Suprapubic skin (tissue), 4 donors: ENCODE measurements around the gene POLR2A. TPM values are rescaled to one million over a fixed set of nuclear protein-coding genes. Genes with fewer than 3 reads are reported as not detected.
A peak's percentile ranks its signal among the peaks of the same experiment; 100 is the strongest.

Experiments
- DNase-seq, 2 donors: peaks; one replicate each; pipeline ENCODE4 v3.0.0-alpha.2; 2019; ENCODE audit warnings: low spot score in 2 of 2
- H3K27ac ChIP-seq: fragments of 200-600 bp; sonication (generic); one replicate; pipeline ENCODE4 v1.5.1; 2019
- H3K27me3 ChIP-seq: fragments of 200-600 bp; sonication (generic); one replicate; pipeline ENCODE4 v1.5.1; 2019
- H3K36me3 ChIP-seq: fragments of 200-600 bp; sonication (generic); one replicate; pipeline ENCODE4 v1.5.1; 2019
- H3K4me1 ChIP-seq: fragments of 200-600 bp; sonication (generic); one replicate; pipeline ENCODE4 v1.5.1; 2019
- H3K4me3 ChIP-seq: fragments of 200-600 bp; sonication (generic); one replicate; pipeline ENCODE4 v1.5.1; 2019; ENCODE audit warnings: mild to moderate bottlenecking
- H3K9me3 ChIP-seq: fragments of 200-600 bp; sonication (generic); one replicate; pipeline ENCODE4 v1.5.1; 2019
- EP300 ChIP-seq: sonication (generic); formaldehyde crosslinking; IDR thresholded peaks from one replicate; pipeline ENCODE4 v1.6.1; 2017; ENCODE audit warnings: antibody characterized with exemption
- POLR2A ChIP-seq, 2 donors: fragments of 450-650 bp; IDR thresholded peaks; one replicate each; pipeline ENCODE4 v1.6.1; 2017; ENCODE audit warnings: antibody characterized with exemption in 2 of 2, mild to moderate bottlenecking in 2 of 2, moderate library complexity in 2 of 2
- POLR2AphosphoS5 ChIP-seq, 3 donors: sonication (generic); formaldehyde crosslinking; IDR thresholded peaks; one replicate each; pipeline ENCODE4 v1.6.1; 2017; ENCODE audit warnings: antibody characterized with exemption in 3 of 3
- WGBS: methylation state at CpG from one replicate; pipeline ENCODE4 v1.1.5; 2018; 5-methylcytosine and 5-hydroxymethylcytosine counted together
- total RNA-seq, 4 donors: library from RNA; depleted of rRNA; stranded (reverse); fragments of >200 nt; gene quantifications; one replicate each; pipeline ENCODE4 v1.1.0, GENCODE V29; 2016
- TF ChIP-seq, protein P1 (sequence below), 2 donors: fragments of 200-600 bp in 1 of 2; fragments of 450-650 bp in 1 of 2; sonication (generic) in 1 of 2; IDR thresholded peaks; one replicate each; pipeline ENCODE4 v1.5.1; 2016 to 2019; ENCODE audit warnings: antibody characterized with exemption in 2 of 2, mild to moderate bottlenecking in 1 of 2, moderate library complexity in 1 of 2

The POLR2A gene
- total RNA-seq, 4 donors from 2014 or later = 104 to 194 (median 140) TPM

DNA sequence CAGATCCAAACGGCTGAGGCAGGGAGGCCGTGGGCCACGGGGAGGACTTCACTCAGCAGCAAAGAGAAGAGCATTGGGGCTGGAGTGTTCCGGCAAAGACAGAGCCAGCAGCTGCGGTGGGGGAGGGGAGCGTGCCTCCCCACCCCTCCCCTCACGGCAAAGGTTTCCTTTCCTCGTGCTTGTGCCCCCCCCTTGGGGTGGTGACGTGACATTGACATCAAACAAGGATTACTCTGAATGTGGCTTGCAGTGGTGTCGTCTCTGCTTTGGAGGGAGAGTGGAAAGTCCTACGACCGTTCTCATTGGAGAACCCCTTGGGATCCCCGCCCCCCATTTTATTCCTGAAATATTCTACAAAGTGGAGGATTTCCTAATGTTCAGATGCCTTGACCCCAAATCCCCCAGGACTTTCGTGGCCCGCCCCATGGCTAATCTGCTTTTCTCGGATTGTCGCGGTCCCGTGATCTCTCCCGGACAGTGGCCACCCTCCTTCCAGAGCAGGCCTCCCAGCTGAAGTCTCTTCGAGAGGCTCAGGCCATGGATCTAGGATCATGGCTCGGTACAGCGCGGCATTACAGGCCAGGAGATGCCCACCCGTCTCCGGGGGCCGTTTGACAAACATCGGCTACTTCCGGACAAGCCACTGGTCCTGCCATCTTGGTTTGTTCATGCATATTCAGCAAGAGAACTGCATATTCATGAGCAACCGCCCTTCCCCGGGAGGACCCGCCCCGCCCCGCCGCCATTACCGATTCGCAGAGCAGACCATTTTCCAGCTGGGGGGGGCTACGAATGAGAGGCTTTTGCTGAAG lies 705 bp upstream of the POLR2A start:
- peak; percentile 98 to 99 for DNase-seq
- peaks cover 64% of the 10 kb centered on the region for H3K4me1 ChIP-seq
- H3K4me3 ChIP-seq = peak overlapping the region; percentile 67
- TF ChIP-seq POLR2A (IDR thresholded peaks at IDR 0.05) = peak in 1 of 2 donors; percentile 69
- peak; percentile 55 for TF ChIP-seq EP300
- TF ChIP-seq POLR2AphosphoS5 (IDR thresholded peaks at IDR 0.05) = peak in 2 of 3 donors; percentile 27 to 31
- TF ChIP-seq, protein P1, sequence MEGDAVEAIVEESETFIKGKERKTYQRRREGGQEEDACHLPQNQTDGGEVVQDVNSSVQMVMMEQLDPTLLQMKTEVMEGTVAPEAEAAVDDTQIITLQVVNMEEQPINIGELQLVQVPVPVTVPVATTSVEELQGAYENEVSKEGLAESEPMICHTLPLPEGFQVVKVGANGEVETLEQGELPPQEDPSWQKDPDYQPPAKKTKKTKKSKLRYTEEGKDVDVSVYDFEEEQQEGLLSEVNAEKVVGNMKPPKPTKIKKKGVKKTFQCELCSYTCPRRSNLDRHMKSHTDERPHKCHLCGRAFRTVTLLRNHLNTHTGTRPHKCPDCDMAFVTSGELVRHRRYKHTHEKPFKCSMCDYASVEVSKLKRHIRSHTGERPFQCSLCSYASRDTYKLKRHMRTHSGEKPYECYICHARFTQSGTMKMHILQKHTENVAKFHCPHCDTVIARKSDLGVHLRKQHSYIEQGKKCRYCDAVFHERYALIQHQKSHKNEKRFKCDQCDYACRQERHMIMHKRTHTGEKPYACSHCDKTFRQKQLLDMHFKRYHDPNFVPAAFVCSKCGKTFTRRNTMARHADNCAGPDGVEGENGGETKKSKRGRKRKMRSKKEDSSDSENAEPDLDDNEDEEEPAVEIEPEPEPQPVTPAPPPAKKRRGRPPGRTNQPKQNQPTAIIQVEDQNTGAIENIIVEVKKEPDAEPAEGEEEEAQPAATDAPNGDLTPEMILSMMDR (IDR thresholded peaks at IDR 0.05) = no peak
- H3K36me3 ChIP-seq = no peaks in the 10 kb centered on the region
- H3K9me3 ChIP-seq = no peaks in the 10 kb centered on the region
- no peaks in the 10 kb centered on the region for H3K27me3 ChIP-seq
- peak overlapping the region; percentile 100 for H3K27ac ChIP-seq
- WGBS = under 1% methylated on average over 31 of the region's 38 CpGs

DNA sequence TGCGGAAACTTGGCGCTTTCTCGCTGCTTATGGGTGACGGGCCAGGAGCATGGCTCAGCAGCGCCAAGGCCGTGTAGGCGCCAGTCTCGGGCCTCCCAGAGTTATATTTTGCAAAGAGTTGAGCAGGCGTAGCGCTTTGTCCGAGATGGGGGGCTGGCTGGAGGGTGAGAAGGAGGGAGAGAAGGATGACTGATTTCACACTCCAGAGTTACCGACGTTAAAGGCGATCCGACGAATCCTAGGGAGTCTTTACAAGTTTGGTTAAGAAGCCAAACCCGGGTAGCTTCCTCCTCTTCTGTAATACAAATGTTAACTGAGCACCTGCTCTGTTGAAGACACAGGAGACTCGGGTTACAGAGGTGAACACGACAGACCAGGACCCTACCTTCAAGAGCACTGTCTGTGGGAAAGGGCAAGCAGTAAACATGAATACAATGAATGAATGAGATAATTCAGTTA lies 782 bp downstream of the POLR2A start:
- under 1% methylated on average over 15 of the region's 19 CpGs for WGBS
- H3K27me3 ChIP-seq = no peaks in the 10 kb centered on the region
- DNase-seq = no peak
- no peaks in the 10 kb centered on the region for H3K9me3 ChIP-seq
- H3K4me3 ChIP-seq = peak overlapping the region; percentile 67
- no peaks in the 10 kb centered on the region for H3K36me3 ChIP-seq
- H3K4me1 ChIP-seq = peaks cover 67% of the 10 kb centered on the region
- H3K27ac ChIP-seq = peak overlapping the region; percentile 100
- TF ChIP-seq POLR2A (IDR thresholded peaks at IDR 0.05) (no peak), POLR2AphosphoS5 (IDR thresholded peaks at IDR 0.05) (no peak), EP300 (no peak)
- TF ChIP-seq, protein P1 (IDR thresholded peaks at IDR 0.05) = no peak

DNA sequence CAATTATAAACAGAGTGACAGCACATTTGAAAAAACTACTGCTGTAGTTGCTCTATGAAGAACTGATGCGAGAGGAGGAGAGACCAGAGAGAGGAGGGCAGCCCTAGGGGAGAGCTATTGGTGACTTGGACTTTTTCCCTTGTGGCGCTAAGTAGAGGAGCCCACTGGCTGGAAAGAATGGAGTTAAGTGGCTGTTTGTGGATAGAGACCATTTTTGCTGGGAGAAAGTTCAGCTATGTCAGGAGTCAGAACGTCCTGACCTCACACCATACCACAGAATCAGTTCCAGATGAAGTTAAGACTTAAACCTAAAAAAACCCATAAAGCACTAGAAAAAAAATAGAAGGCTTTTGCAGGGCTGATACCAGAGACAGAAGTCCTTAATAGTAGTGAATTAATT lies 2.0 kb downstream of the POLR2A start:
- DNase-seq = no peak
- H3K36me3 ChIP-seq = no peaks in the 10 kb centered on the region
- no peak overlapping the region for H3K27ac ChIP-seq
- H3K4me1 ChIP-seq = peaks cover 70% of the 10 kb centered on the region
- H3K4me3 ChIP-seq = peak overlapping the region; percentile 67
- no peaks in the 10 kb centered on the region for H3K9me3 ChIP-seq
- no peaks in the 10 kb centered on the region for H3K27me3 ChIP-seq
- TF ChIP-seq, protein P1 (IDR thresholded peaks at IDR 0.05) = no peak
- TF ChIP-seq POLR2A (IDR thresholded peaks at IDR 0.05) = no peak
- no peak for TF ChIP-seq EP300
- TF ChIP-seq POLR2AphosphoS5 (IDR thresholded peaks at IDR 0.05) = no peak
- 22% methylated on average over 3 of the region's 3 CpGs for WGBS

DNA sequence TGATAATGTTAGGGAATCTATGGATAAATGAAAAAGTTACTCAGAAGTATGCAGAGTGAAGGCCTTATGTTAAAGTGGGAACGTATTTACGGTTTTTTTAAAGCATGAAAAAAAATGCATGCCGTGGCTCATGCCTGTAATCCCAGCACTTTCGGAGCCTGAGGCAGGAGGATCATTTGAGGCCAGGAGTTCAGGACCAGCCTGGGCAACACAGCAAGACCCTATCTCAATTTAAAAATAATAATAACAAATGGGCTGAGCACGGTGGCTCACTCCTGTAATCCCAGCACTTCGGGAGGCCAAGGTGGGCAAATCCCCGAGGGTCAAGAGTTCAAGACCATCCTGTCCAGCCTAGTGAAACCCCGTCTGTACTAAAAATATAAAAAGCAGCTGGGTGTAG lies 6.0 kb downstream of the POLR2A start:
- TF ChIP-seq POLR2A (IDR thresholded peaks at IDR 0.05) (no peak), EP300 (no peak), POLR2AphosphoS5 (IDR thresholded peaks at IDR 0.05) (no peak)
- TF ChIP-seq, protein P1 (IDR thresholded peaks at IDR 0.05) = no peak
- 72% methylated on average over 8 of the region's 8 CpGs for WGBS
- no peak overlapping the region for H3K4me3 ChIP-seq
- H3K27ac ChIP-seq = no peak overlapping the region
- no peak for DNase-seq
- peaks cover 49% of the 10 kb centered on the region for H3K4me1 ChIP-seq
- H3K36me3 ChIP-seq = no peaks in the 10 kb centered on the region
- H3K9me3 ChIP-seq = no peaks in the 10 kb centered on the region
- no peaks in the 10 kb centered on the region for H3K27me3 ChIP-seq

DNA sequence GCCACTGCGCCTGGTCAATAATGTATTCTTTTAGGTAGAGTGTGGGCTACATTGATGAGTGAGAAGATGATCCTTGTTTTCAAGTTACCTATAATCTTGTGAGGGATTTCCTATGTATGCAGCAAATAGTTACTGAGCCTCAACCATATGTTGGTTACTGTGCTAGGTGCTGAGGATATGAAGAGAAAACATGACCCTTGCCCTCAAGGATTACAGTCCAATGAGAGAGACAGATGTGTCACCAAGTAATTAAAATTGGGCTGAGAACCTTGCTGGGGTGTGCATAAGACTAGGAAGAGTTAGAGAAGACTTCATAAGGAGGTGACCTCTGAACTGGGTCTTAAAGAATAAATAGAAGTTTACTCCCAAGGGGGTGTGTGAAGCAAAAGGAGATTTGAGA lies 7.4 kb downstream of the POLR2A start:
- DNase-seq = no peak
- Histone ChIP-seq H3K4me1 (peaks cover 36% of the 10 kb centered on the region), H3K27ac (no peak overlapping the region), H3K9me3 (no peaks in the 10 kb centered on the region), H3K36me3 (peaks cover 10% of the 10 kb centered on the region), H3K4me3 (no peak overlapping the region), H3K27me3 (no peaks in the 10 kb centered on the region)
- 100% methylated on average over 1 of the region's 1 CpG for WGBS
- TF ChIP-seq POLR2AphosphoS5 (IDR thresholded peaks at IDR 0.05) (no peak), POLR2A (IDR thresholded peaks at IDR 0.05) (no peak), EP300 (no peak)
- TF ChIP-seq, protein P1 (IDR thresholded peaks at IDR 0.05) = no peak
